HCT116 (cell line): Measurements from ENCODE around the gene MAGEH1. TPM values are rescaled to one million over a fixed set of nuclear protein-coding genes. Genes with fewer than 3 reads are reported as not detected.

ENCODE experiments used
- ATAC-seq: fragments of 200-7000 bp; cut with Tn5 transposase; 2 replicates; pipeline ENCODE4 v1.9.1; 2020; ENCODE audit warnings: mild to moderate bottlenecking, moderate library complexity
- BruUV-seq: library from RNA; stranded (reverse); fragments of 400-500 nt; replicated peaks from 2 replicates; lab custom pipeline; 2021; lab: Mats Ljungman, UMichigan
- CTCF ChIA-PET: fragments of 300-600 bp; sonication (Branson Sonifier 250); formaldehyde crosslinking; loops from one replicate; lab custom pipeline; 2021; ENCODE audit warnings: antibody characterized with exemption; lab: Charles Lee
- POLR2A ChIA-PET: fragments of 300-600, 350-600 bp; sonication (Branson Sonifier 250); formaldehyde crosslinking; loops from one replicate; lab custom pipeline; 2021; ENCODE audit warnings: antibody characterized with exemption; lab: Charles Lee
- RAD21 ChIA-PET, 2 experiments: fragments of 300-600 bp; sonication (Branson Sonifier 250); formaldehyde crosslinking; loops; one replicate each; lab custom pipeline; 2023; ENCODE audit warnings: low total read pairs in 2 of 2; ENCODE audit not compliant: uncharacterized antibody in 2 of 2, unreplicated experiment in 2 of 2, low non-redundant PET in 1 of 2; lab: Charles Lee
- DNase-seq: peaks from one replicate; pipeline ENCODE4 v3.0.0-alpha.2; 2010; ENCODE audit warnings: low read depth, low spot score
- H2AFZ ChIP-seq: fragments of 200-600 bp; shearing (Covaris generic), sonication (generic); 2 replicates; pipeline ENCODE4 v1.6.1; 2017; ENCODE audit warnings: low read depth, mixed run types, mixed read lengths, antibody characterized with exemption, low read length; ENCODE audit not compliant: poor library complexity, severe bottlenecking
- H3K27ac ChIP-seq: 2 replicates; pipeline ENCODE4 v1.5.1; 2012; ENCODE audit warnings: low read depth, low read length
- H3K27me3 ChIP-seq: fragments of 200-600 bp; sonication (generic); 2 replicates; pipeline ENCODE4 v1.6.1; 2016; ENCODE audit warnings: mixed run types, low read length, mixed read lengths; ENCODE audit not compliant: insufficient read depth
- H3K36me3 ChIP-seq, 2 experiments: fragments of 200-500 bp in 1 of 2; fragments of 200-600 bp in 1 of 2; sonication (Bioruptor generic) in 1 of 2; sonication (generic) in 1 of 2; 2 replicates each; pipeline versions ENCODE4 v1.5.1 to v1.6.1; 2014 to 2016; ENCODE audit warnings: low read length in 2 of 2, inconsistent platforms in 1 of 2, mixed read lengths in 1 of 2, mixed run types in 1 of 2; ENCODE audit not compliant: insufficient read depth in 2 of 2, control insufficient read depth in 1 of 2
- H3K4me1 ChIP-seq, 2 experiments: fragments of 200-600 bp in 1 of 2; sonication (generic) in 1 of 2; 2 replicates each; pipeline versions ENCODE4 v1.5.1 to v1.6.1; 2012 to 2017; ENCODE audit warnings: low read length in 2 of 2, inconsistent platforms in 1 of 2, mild to moderate bottlenecking in 1 of 2, mixed read lengths in 1 of 2, mixed run types in 1 of 2, moderate library complexity in 1 of 2; ENCODE audit not compliant: insufficient read depth in 2 of 2, control insufficient read depth in 1 of 2
- H3K4me2 ChIP-seq: fragments of 200-600 bp; sonication (generic); 2 replicates; pipeline ENCODE4 v1.6.1; 2017; ENCODE audit warnings: mixed run types, low read length, mixed read lengths
- H3K4me3 ChIP-seq, 2 experiments: fragments of 200-600 bp in 1 of 2; sonication (generic) in 1 of 2; replicated peaks in 1 of 2; 2 replicates each; pipeline ENCODE4 v1.5.1; 2011 to 2016; ENCODE audit warnings: low read length in 2 of 2, control low read depth in 1 of 2, low read depth in 1 of 2, mild to moderate bottlenecking in 1 of 2, mixed read lengths in 1 of 2, mixed run types in 1 of 2
- H3K79me2 ChIP-seq: fragments of 200-600 bp; sonication (generic); 2 replicates; pipeline ENCODE4 v1.6.1; 2017; ENCODE audit warnings: mild to moderate bottlenecking, mixed run types, low read length, moderate library complexity, mixed read lengths; ENCODE audit not compliant: insufficient read depth
- H3K9ac ChIP-seq: fragments of 200-600 bp; sonication (generic); 2 replicates; pipeline ENCODE4 v1.6.1; 2016; ENCODE audit warnings: low read length, mixed read lengths
- H3K9me2 ChIP-seq: fragments of 200-600 bp; sonication (generic), shearing (Covaris generic); 2 replicates; pipeline ENCODE4 v1.6.1; 2017; ENCODE audit warnings: mixed run types, mild to moderate bottlenecking, moderate library complexity; ENCODE audit not compliant: insufficient read depth
- H3K9me3 ChIP-seq, 2 experiments: fragments of 200-500 bp in 1 of 2; fragments of 200-600 bp in 1 of 2; sonication (Bioruptor generic) in 1 of 2; sonication (generic) in 1 of 2; 2 replicates each; pipeline ENCODE4 v1.6.1; 2014 to 2017; ENCODE audit warnings: low read length in 2 of 2, mixed read lengths in 2 of 2, inconsistent platforms in 1 of 2, low read depth in 1 of 2, mild to moderate bottlenecking in 1 of 2, mixed run types in 1 of 2, moderate library complexity in 1 of 2; ENCODE audit not compliant: control insufficient read depth in 1 of 2, insufficient read depth in 1 of 2
- H4K20me1 ChIP-seq: fragments of 200-600 bp; sonication (generic), shearing (Covaris generic); 2 replicates; pipeline ENCODE4 v1.6.1; 2017; ENCODE audit warnings: mixed run types, mild to moderate bottlenecking, moderate library complexity; ENCODE audit not compliant: insufficient read depth
- CBX3 ChIP-seq: IDR thresholded peaks from 2 replicates; pipeline ENCODE4 v1.6.1; 2012; ENCODE audit warnings: low read depth
- CEBPB ChIP-seq: IDR thresholded peaks from 2 replicates; pipeline ENCODE4 v1.6.1; 2012; ENCODE audit warnings: low read depth
- EGR1 ChIP-seq: IDR thresholded peaks from 2 replicates; pipeline ENCODE4 v1.6.1; 2012; ENCODE audit warnings: low read depth
- ELF1 ChIP-seq: IDR thresholded peaks from 2 replicates; pipeline ENCODE4 v1.6.1; 2012; ENCODE audit warnings: low read depth, borderline replicate concordance
- EZH2phosphoT487 ChIP-seq: fragments of 200-600 bp; IDR thresholded peaks from 2 replicates; pipeline ENCODE4 v1.6.1; 2018; ENCODE audit warnings: antibody characterized with exemption, borderline replicate concordance
- FOSL1 ChIP-seq: IDR thresholded peaks from 2 replicates; pipeline ENCODE4 v1.6.1; 2012; ENCODE audit warnings: low read depth
- JUND ChIP-seq: IDR thresholded peaks from 2 replicates; pipeline ENCODE4 v1.6.1; 2012
- POLR2A ChIP-seq: IDR thresholded peaks from 2 replicates; pipeline ENCODE4 v1.7.0; 2011; ENCODE audit warnings: borderline replicate concordance; ENCODE audit not compliant: insufficient read depth, insufficient read length; ENCODE audit errors: extremely low read depth
- POLR2AphosphoS5 ChIP-seq: IDR thresholded peaks from 2 replicates; pipeline ENCODE4 v1.6.1; 2011; ENCODE audit warnings: mild to moderate bottlenecking, low read depth, low read length, moderate library complexity
- RAD21 ChIP-seq: IDR thresholded peaks from 2 replicates; pipeline ENCODE4 v1.6.1; 2012; ENCODE audit warnings: low read depth, mild to moderate bottlenecking
- SIN3A ChIP-seq: IDR thresholded peaks from 2 replicates; pipeline ENCODE4 v1.6.1; 2012; ENCODE audit warnings: low read depth
- SP1 ChIP-seq: IDR thresholded peaks from 2 replicates; pipeline ENCODE4 v1.6.1; 2012; ENCODE audit warnings: low read depth
- SRF ChIP-seq: IDR thresholded peaks from 2 replicates; pipeline ENCODE4 v1.6.1; 2012; ENCODE audit warnings: low read depth
- TCF7L2 ChIP-seq: IDR thresholded peaks from 2 replicates; pipeline ENCODE4 v1.7.0; 2011; ENCODE audit warnings: borderline replicate concordance, inconsistent platforms; ENCODE audit not compliant: insufficient read depth, insufficient read length; ENCODE audit errors: extremely low read depth
- ZFX ChIP-seq: fragments of 450-650 bp; IDR thresholded peaks from 2 replicates; pipeline ENCODE4 v1.6.1; 2017
- ZNF274 ChIP-seq: fragments of 200-500 bp; sonication (Bioruptor generic); IDR thresholded peaks from 2 replicates; pipeline ENCODE4 v1.6.1; 2014; ENCODE audit warnings: mild to moderate bottlenecking, low read depth, low read length, inconsistent platforms
- intact Hi-C: fragments of 100-400 bp; cut with micrococcal nuclease; formaldehyde crosslinking; loops from 2 replicates; pipeline ENCODE4 v1.10.0; 2022
- total RNA-seq: library from RNA; stranded (reverse); gene quantifications from one replicate; pipeline ENCODE4 v1.2.1, GENCODE V29; 2021; ENCODE audit not compliant: unreplicated experiment
- TF ChIP-seq, protein P1 (sequence below): IDR thresholded peaks from 2 replicates; pipeline ENCODE4 v1.6.1; 2011; ENCODE audit warnings: mild to moderate bottlenecking, low read length, moderate library complexity; ENCODE audit not compliant: insufficient replicate concordance; ENCODE audit errors: extremely low read depth
- TF ChIP-seq, protein P2 (sequence below), 3 experiments: fragments of 200-600 bp in 1 of 3; sonication (generic) in 1 of 3; IDR thresholded peaks in 2 of 3; conservative IDR thresholded peaks in 1 of 3; 2 replicates each; pipeline ENCODE4 v1.5.1; 2012 to 2017; ENCODE audit warnings: low read depth in 2 of 3, low read length in 2 of 3, antibody characterized with exemption in 1 of 3, borderline replicate concordance in 1 of 3, control low read depth in 1 of 3, mild to moderate bottlenecking in 1 of 3, mixed read lengths in 1 of 3, mixed run types in 1 of 3, moderate library complexity in 1 of 3; ENCODE audit not compliant: insufficient read depth in 1 of 3
- TF ChIP-seq, protein P3 (sequence below): IDR thresholded peaks from 2 replicates; pipeline ENCODE4 v1.6.1; 2012
- TF ChIP-seq, protein P4 (sequence below): IDR thresholded peaks from 2 replicates; pipeline ENCODE4 v1.6.1; 2012

Gene MAGEH1
- total RNA-seq, 1 experiment from 2014 or later, result 0.20 TPM

DNA sequence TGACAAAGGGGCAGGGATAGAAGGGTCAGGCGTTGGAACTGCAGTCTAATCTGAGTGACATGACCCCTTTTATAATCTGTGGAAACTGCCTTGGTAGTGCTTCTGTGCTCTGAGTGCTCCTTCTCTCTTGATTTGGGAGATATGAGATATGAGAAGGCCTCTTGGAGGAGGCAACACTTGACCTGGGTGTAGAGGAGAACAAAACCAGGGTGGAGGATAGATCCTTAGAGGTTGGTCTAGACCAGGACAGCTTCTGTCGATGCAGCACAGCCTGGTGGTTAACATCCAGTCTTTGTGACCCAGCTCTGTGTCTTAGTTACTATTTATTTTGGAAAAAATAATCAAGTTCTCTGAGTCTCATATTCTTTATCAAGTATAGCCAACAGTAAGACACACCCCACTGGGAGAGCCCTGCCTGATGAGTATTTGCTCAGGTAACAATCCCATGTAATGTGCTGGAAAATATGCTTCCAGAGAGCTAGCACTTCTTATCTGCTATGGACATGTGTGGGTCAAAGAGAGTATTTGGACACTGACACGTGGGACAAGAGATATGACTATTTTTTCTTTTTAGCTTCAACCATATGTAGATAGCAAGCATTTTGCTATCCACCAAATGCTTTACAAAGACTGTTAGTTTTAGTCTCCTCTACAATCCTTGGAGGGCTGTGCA, 28.6 kb downstream of the MAGEH1 start:
- ChIA-PET RAD21 (no interaction called here), CTCF (no interaction called here), POLR2A (no interaction called here)
- no peak for DNase-seq
- Histone ChIP-seq H3K9me3 (no peaks in the 10 kb centered on the region), H3K9me2 (no peaks in the 10 kb centered on the region), H3K36me3 (no peaks in the 10 kb centered on the region), H3K4me3 (no peak overlapping the region), H3K27ac (no peak overlapping the region), H4K20me1 (no peaks in the 10 kb centered on the region), H3K9ac (no peak overlapping the region), H2AFZ (no peak overlapping the region), H3K79me2 (no peaks in the 10 kb centered on the region), H3K4me2 (no peak overlapping the region), H3K4me1 (no peaks in the 10 kb centered on the region), H3K27me3 (no peaks in the 10 kb centered on the region)
- TF ChIP-seq CEBPB (no peak), EZH2phosphoT487 (no peak), CBX3 (no peak), JUND (no peak), POLR2A (no peak), SIN3A (no peak), FOSL1 (no peak), ZNF274 (no peak), TCF7L2 (no peak), ELF1 (no peak), POLR2AphosphoS5 (no peak), SRF (no peak), RAD21 (no peak), ZFX (no peak), EGR1 (no peak), SP1 (no peak)
- TF ChIP-seq, protein P1, sequence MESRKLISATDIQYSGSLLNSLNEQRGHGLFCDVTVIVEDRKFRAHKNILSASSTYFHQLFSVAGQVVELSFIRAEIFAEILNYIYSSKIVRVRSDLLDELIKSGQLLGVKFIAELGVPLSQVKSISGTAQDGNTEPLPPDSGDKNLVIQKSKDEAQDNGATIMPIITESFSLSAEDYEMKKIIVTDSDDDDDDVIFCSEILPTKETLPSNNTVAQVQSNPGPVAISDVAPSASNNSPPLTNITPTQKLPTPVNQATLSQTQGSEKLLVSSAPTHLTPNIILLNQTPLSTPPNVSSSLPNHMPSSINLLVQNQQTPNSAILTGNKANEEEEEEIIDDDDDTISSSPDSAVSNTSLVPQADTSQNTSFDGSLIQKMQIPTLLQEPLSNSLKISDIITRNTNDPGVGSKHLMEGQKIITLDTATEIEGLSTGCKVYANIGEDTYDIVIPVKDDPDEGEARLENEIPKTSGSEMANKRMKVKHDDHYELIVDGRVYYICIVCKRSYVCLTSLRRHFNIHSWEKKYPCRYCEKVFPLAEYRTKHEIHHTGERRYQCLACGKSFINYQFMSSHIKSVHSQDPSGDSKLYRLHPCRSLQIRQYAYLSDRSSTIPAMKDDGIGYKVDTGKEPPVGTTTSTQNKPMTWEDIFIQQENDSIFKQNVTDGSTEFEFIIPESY, result no peak
- TF ChIP-seq, protein P2, sequence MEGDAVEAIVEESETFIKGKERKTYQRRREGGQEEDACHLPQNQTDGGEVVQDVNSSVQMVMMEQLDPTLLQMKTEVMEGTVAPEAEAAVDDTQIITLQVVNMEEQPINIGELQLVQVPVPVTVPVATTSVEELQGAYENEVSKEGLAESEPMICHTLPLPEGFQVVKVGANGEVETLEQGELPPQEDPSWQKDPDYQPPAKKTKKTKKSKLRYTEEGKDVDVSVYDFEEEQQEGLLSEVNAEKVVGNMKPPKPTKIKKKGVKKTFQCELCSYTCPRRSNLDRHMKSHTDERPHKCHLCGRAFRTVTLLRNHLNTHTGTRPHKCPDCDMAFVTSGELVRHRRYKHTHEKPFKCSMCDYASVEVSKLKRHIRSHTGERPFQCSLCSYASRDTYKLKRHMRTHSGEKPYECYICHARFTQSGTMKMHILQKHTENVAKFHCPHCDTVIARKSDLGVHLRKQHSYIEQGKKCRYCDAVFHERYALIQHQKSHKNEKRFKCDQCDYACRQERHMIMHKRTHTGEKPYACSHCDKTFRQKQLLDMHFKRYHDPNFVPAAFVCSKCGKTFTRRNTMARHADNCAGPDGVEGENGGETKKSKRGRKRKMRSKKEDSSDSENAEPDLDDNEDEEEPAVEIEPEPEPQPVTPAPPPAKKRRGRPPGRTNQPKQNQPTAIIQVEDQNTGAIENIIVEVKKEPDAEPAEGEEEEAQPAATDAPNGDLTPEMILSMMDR (IDR thresholded peaks at IDR 0.05 in 2 of 3, conservative IDR thresholded peaks at IDR 0.05 in 1 of 3; ENCODE audit: borderline replicate concordance in 1 of 3, insufficient read depth in 1 of 3, low read depth in 2 of 3, low read length in 2 of 3), result no peak
- TF ChIP-seq, protein P3, sequence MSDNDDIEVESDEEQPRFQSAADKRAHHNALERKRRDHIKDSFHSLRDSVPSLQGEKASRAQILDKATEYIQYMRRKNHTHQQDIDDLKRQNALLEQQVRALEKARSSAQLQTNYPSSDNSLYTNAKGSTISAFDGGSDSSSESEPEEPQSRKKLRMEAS, result no peak
- TF ChIP-seq, protein P4, sequence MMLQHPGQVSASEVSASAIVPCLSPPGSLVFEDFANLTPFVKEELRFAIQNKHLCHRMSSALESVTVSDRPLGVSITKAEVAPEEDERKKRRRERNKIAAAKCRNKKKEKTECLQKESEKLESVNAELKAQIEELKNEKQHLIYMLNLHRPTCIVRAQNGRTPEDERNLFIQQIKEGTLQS, result no peak
- intact Hi-C loops, result no loop called here
- BruUV-seq, result no TSS peak
- ATAC-seq, result no peak
